Adrenal gland (tissue), 5 donors: ENCODE results near the gene PDGFC.

Experiments used
- CTCF ChIP-seq, 6 experiments: fragments of 450-650 bp in 4 of 6; fragments of 200-600 bp in 2 of 6; sonication (generic) in 1 of 6; IDR thresholded peaks; 1 replicate in 5 of 6; 2 replicates in 1 of 6; pipeline versions ENCODE4 v1.5.1 to v1.8.0; 2016 to 2021; ENCODE audit warnings: antibody characterized with exemption in 6 of 6, mild to moderate bottlenecking in 2 of 6, moderate library complexity in 1 of 6
- POLR2A ChIP-seq, 2 donors: fragments of 450-650 bp; IDR thresholded peaks; one replicate each; pipeline ENCODE4 v1.6.1; 2017; ENCODE audit warnings: antibody characterized with exemption in 2 of 2, mild to moderate bottlenecking in 2 of 2, moderate library complexity in 1 of 2
- donor health status: DM: no; HTN: no; CAD: no.

- no peak for TF ChIP-seq CTCF (IDR thresholded peaks at IDR 0.05)
- TF ChIP-seq POLR2A (IDR thresholded peaks at IDR 0.05): no peak
Measured at GRCh38 chr4:156963419-156963818, 8.2 kb downstream of the PDGFC start.
